Stomach smooth muscle (tissue), 2 donors: ENCODE results near the gene PYHIN1.
A peak's percentile ranks its signal among the peaks of the same experiment; 100 is the strongest.

Source experiments
- H3K27ac ChIP-seq: one replicate; pipeline ENCODE4 v1.7.0; 2013; ENCODE audit warnings: mild to moderate bottlenecking, low read length, inconsistent platforms
- H3K27me3 ChIP-seq, 2 donors: one replicate each; pipeline ENCODE4 v1.7.0; 2013; ENCODE audit warnings: low read length in 2 of 2; ENCODE audit not compliant: insufficient read depth in 2 of 2, control insufficient read depth in 1 of 2
- H3K36me3 ChIP-seq, 2 donors: one replicate each; pipeline ENCODE4 v1.7.0; 2013; ENCODE audit warnings: low read length in 2 of 2; ENCODE audit not compliant: control insufficient read depth in 2 of 2, insufficient read depth in 2 of 2
- H3K4me1 ChIP-seq: one replicate; pipeline ENCODE4 v1.7.0; 2013; ENCODE audit warnings: low read length; ENCODE audit not compliant: control insufficient read depth, insufficient read depth
- H3K4me3 ChIP-seq, 2 donors: one replicate each; pipeline ENCODE4 v1.7.0; 2013; ENCODE audit warnings: low read length in 2 of 2
- H3K9ac ChIP-seq, 2 donors: one replicate each; pipeline ENCODE4 v1.7.0; 2013; ENCODE audit warnings: low read length in 2 of 2, mild to moderate bottlenecking in 1 of 2
- H3K9me3 ChIP-seq, 2 donors: one replicate each; pipeline ENCODE4 v1.7.0; 2013; ENCODE audit warnings: low read length in 2 of 2; ENCODE audit not compliant: control insufficient read depth in 2 of 2
- donor health status: healthy.
- donor health status: Pancreatic carcinoma.

Gene PYHIN1

GRCh38 chr1:158976219-158976618 lies 44.9 kb downstream of the PYHIN1 start:
- no peaks in the 10 kb centered on the region for H3K36me3 ChIP-seq
- no peaks in the 10 kb centered on the region for H3K4me1 ChIP-seq
- no peak overlapping the region for H3K27ac ChIP-seq
- H3K4me3 ChIP-seq = no peak overlapping the region
- no peak overlapping the region for H3K9ac ChIP-seq
- no peaks in the 10 kb centered on the region for H3K27me3 ChIP-seq
- H3K9me3 ChIP-seq = no peaks in the 10 kb centered on the region

GRCh38 chr1:158978730-158979129 lies 47.4 kb downstream of the PYHIN1 start:
- Histone ChIP-seq H3K4me3 (no peak overlapping the region), H3K9ac (no peak overlapping the region), H3K27ac (no peak overlapping the region), H3K9me3 (no peaks in the 10 kb centered on the region), H3K27me3 (no peaks in the 10 kb centered on the region), H3K4me1 (no peaks in the 10 kb centered on the region), H3K36me3 (no peaks in the 10 kb centered on the region)

- no peaks in the 10 kb centered on the region for H3K4me1 ChIP-seq
- no peaks in the 10 kb centered on the region for H3K27me3 ChIP-seq
- H3K27ac ChIP-seq = no peak overlapping the region
- H3K9me3 ChIP-seq = no peaks in the 10 kb centered on the region
- H3K9ac ChIP-seq = no peak overlapping the region
- no peaks in the 10 kb centered on the region for H3K36me3 ChIP-seq
- H3K4me3 ChIP-seq = no peak overlapping the region
Measured at GRCh38 chr1:158979229-158979628, 47.9 kb downstream of the PYHIN1 start.

- H3K36me3 ChIP-seq = no peaks in the 10 kb centered on the region
- no peaks in the 10 kb centered on the region for H3K9me3 ChIP-seq
- no peaks in the 10 kb centered on the region for H3K4me1 ChIP-seq
- H3K27ac ChIP-seq = no peak overlapping the region
- no peak overlapping the region for H3K9ac ChIP-seq
- H3K27me3 ChIP-seq = no peaks in the 10 kb centered on the region
- H3K4me3 ChIP-seq = no peak overlapping the region
Measured at GRCh38 chr1:158983235-158983634, 51.9 kb downstream of the PYHIN1 start.

GRCh38 chr1:158984386-158984785 lies 53.0 kb downstream of the PYHIN1 start:
- no peak overlapping the region for H3K4me3 ChIP-seq
- H3K36me3 ChIP-seq = no peaks in the 10 kb centered on the region
- H3K4me1 ChIP-seq = no peaks in the 10 kb centered on the region
- no peak overlapping the region for H3K27ac ChIP-seq
- H3K9me3 ChIP-seq = no peaks in the 10 kb centered on the region
- H3K27me3 ChIP-seq = no peaks in the 10 kb centered on the region
- H3K9ac ChIP-seq = no peak overlapping the region

GRCh38 chr1:158989424-158989823 lies 58.1 kb downstream of the PYHIN1 start:
- H3K36me3 ChIP-seq = no peaks in the 10 kb centered on the region
- H3K27ac ChIP-seq = no peak overlapping the region
- no peaks in the 10 kb centered on the region for H3K4me1 ChIP-seq
- H3K9me3 ChIP-seq = peaks cover 0 to 3% of the 10 kb centered on the region in 2 donors
- H3K4me3 ChIP-seq = no peak overlapping the region
- no peaks in the 10 kb centered on the region for H3K27me3 ChIP-seq
- H3K9ac ChIP-seq = no peak overlapping the region

- no peak overlapping the region for H3K9ac ChIP-seq
- H3K4me3 ChIP-seq = no peak overlapping the region
- no peaks in the 10 kb centered on the region for H3K27me3 ChIP-seq
- H3K4me1 ChIP-seq = no peaks in the 10 kb centered on the region
- H3K36me3 ChIP-seq = no peaks in the 10 kb centered on the region
- H3K27ac ChIP-seq = no peak overlapping the region
- H3K9me3 ChIP-seq = peaks cover 0 to 8% of the 10 kb centered on the region in 2 donors
Measured at GRCh38 chr1:158992787-158993312, 61.5 kb downstream of the PYHIN1 start.

GRCh38 chr1:158996998-158997397 lies 65.6 kb downstream of the PYHIN1 start:
- H3K27ac ChIP-seq = no peak overlapping the region

GRCh38 chr1:158998037-158998780 lies 66.9 kb downstream of the PYHIN1 start:
- H3K36me3 ChIP-seq = no peaks in the 10 kb centered on the region
- H3K9ac ChIP-seq = peak overlapping the region in 1 of 2 donors; percentile 56
- H3K4me1 ChIP-seq = no peaks in the 10 kb centered on the region
- peaks cover 0 to 8% of the 10 kb centered on the region in 2 donors for H3K9me3 ChIP-seq
- H3K27ac ChIP-seq = no peak overlapping the region
- peak overlapping the region; percentile 54 to 72 for H3K4me3 ChIP-seq
- no peaks in the 10 kb centered on the region for H3K27me3 ChIP-seq

More at GRCh38 chr1:158996998-158997397, 65.6 kb downstream of the PYHIN1 start:
- Histone ChIP-seq H3K27me3 (no peaks in the 10 kb centered on the region), H3K9ac (no peak overlapping the region), H3K36me3 (no peaks in the 10 kb centered on the region), H3K4me1 (no peaks in the 10 kb centered on the region), H3K9me3 (peaks cover 0 to 8% of the 10 kb centered on the region in 2 donors), H3K4me3 (no peak overlapping the region)

- Histone ChIP-seq H3K27me3 (no peaks in the 10 kb centered on the region), H3K9me3 (peaks cover 0 to 4% of the 10 kb centered on the region in 2 donors), H3K9ac (peak overlapping the region; percentile 13 to 56), H3K36me3 (no peaks in the 10 kb centered on the region), H3K4me3 (peak overlapping the region; percentile 54 to 72), H3K27ac (no peak overlapping the region), H3K4me1 (no peaks in the 10 kb centered on the region)
Measured at GRCh38 chr1:158998781-158999161, 67.4 kb downstream of the PYHIN1 start.
